Myocyte (in vitro differentiated cells): ENCODE data around the gene DCTN4. TPM values are rescaled to one million over a fixed set of nuclear protein-coding genes. Genes with fewer than 3 reads are reported as not detected.
"Not testable (repeated sequence)": the region's sequence is repeated elsewhere in the genome, so short reads cannot be mapped to it uniquely, and the experiment has no call there.

Experiments
- DNase-seq: peaks from one replicate; pipeline ENCODE4 v3.0.0-alpha.2; 2012; ENCODE audit warnings: low read depth
- total RNA-seq: library from RNA; depleted of rRNA; stranded (reverse); fragments of >200 nt; gene quantifications from 2 replicates; pipeline ENCODE4 v1.2.3, GENCODE V29; 2014

Gene DCTN4
- total RNA-seq, 1 donor from 2014 or later, result 78.9 TPM

GRCh38 chr5:150778517-150779396 lies 19.9 kb upstream of the DCTN4 start, which contains the start of gene SMIM3:
TSS of gene SMIM3 (plus strand) at chr5:150778757. CDS start at chr5:150795441, 16,684 bp downstream.
- DNase-seq, result peak; percentile 89

DNA sequence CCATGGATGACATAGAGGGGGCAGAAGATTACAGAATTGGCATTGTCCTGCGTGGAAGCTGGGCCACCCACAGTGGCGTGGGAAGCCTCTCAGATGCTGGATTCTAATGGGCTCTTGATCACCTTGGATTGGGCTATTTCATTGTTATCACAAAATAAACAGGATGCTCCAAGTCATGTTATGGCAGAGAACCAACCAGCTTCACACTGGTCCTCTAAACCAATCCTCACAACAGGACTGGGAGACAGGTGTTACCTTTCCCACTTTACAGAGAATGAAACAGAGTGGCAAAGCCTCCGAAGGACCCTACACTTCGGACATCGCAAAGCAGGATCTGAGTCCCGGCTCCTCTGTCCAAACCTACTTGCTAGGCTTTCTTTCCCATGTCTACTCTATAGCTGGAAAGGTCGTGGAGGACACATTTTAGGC lies 19.3 kb upstream of the DCTN4 start:
- DNase-seq, result no peak

DNA sequence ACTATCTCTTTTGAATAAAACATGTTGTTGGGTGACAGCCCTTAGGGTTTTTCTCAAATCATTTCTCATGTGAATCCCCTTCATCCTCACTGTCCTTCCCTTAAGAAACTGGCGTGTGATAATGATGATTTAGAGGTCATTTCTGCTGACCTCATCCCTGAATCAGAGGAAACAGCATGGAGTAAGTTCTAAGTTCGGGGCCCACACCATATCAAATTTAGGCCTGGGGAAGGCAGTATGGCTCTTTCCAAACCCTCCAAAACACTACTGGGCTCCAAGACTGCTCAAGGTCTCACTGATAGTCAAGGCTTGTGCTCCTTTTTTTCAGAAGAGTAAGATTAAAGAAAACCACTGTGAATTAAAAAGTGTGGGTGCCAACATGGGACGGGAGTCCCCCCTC lies 18.9 kb upstream of the DCTN4 start:
- DNase-seq, result no peak

- DNase-seq, result no peak
Measured at GRCh38 chr5:150774145-150774544, 15.3 kb upstream of the DCTN4 start.

- no peak for DNase-seq
Measured at GRCh38 chr5:150771034-150771795, 12.4 kb upstream of the DCTN4 start.

DNA sequence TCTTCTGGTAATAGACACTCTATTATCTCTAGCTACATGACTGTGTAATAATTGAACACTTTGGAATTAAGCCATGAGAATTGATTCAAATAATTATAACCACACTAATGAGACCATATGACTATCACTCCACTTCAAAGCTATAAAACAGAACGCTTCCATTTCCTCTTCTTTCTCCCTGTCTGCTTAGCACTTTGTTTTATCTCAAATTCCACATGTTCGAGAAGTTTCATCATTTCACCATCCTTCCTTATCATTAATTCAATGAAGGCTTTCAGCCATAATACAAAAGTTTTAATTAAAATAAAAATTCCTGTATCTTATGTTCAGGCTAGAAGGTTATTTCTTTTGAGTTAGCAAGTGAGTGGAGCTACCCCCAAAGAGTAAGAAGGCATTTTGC lies 7.4 kb upstream of the DCTN4 start:
- DNase-seq, result no peak

- DNase-seq, result no peak
Measured at GRCh38 chr5:150765799-150766169, 7.0 kb upstream of the DCTN4 start.

DNA sequence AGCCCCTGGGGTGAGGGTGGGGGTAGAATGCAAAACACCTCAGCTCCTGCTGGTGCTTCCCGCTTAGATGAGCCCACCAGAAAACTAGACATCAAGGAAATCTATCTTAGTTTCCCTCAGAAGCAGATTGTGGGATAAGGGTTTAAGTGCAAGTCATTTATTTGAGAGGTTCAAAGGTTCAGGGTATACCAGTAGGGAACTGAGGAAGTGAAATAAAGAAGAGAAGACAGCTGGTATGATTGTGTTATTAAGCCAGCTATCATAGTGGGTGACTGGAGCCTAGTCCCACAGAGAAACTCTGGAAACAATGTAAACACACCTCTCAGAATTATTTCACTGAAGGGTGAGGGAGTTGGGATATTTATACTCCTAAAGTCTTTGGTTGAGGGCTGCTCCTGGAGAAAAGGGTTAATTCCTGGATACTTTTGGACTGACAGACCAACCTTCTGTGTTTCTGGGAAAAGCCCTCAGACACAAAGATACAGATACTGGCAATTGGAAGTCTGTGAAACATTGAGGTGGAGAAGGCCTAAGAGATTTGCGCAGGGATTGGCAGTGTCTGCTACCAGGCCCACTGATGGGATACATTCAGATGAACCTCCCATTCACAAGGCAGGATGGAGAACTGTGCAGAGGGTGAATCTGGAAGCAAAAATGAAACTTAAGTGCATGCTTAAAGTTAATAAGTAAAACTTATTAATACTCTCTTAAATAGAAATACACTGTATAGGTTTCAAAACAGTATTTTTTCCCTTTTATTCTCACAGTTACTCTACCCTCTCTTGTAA lies 6.4 kb upstream of the DCTN4 start:
- DNase-seq, result no peak

DNA sequence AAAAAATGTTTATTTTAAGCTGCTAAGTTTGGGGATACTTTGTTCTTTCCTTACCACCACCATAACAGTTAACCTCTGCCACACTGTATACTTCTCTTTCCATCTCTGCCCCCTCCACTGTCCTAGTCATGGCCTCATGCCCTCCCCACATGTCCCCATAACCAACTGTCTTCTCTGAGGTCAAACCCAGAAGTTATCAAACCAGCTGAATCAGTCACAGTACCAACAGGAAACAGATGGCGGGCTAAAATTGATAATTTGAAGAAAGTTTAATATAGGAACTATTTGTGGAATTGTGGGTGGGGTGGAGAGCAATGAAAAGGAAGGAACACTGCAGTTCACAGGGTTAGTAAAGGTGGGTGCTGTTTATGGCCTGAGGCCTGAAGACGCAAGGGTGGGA lies 5.7 kb upstream of the DCTN4 start:
- DNase-seq, result no peak

- peak; percentile 59 for DNase-seq
Measured at GRCh38 chr5:150763023-150763769, 4.4 kb upstream of the DCTN4 start.

DNA sequence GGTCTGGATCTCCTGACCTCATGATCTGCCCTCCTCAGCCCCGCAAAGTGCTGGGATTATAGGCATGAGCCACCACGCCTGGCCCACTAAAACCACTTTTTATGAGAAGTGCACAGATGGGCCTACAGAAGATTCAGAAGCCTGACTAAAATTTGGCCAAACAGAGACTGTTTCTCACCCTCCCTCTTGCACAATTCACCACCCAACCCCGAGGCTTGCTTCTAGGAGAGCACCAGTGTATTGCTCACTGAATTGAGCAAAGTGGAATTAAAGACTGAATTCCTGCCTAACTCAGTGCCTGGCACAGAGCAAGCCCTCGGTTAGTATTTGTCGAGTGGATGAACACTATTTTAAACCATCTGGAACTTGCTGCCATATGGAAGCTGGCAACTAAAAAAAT lies 3.4 kb upstream of the DCTN4 start:
- no peak for DNase-seq

- DNase-seq, result no peak
Measured at GRCh38 chr5:150759334-150759583, 442 bp upstream of the DCTN4 start.

- DNase-seq, result no peak
Measured at GRCh38 chr5:150758203-150758530, 650 bp downstream of the DCTN4 start.

DNA sequence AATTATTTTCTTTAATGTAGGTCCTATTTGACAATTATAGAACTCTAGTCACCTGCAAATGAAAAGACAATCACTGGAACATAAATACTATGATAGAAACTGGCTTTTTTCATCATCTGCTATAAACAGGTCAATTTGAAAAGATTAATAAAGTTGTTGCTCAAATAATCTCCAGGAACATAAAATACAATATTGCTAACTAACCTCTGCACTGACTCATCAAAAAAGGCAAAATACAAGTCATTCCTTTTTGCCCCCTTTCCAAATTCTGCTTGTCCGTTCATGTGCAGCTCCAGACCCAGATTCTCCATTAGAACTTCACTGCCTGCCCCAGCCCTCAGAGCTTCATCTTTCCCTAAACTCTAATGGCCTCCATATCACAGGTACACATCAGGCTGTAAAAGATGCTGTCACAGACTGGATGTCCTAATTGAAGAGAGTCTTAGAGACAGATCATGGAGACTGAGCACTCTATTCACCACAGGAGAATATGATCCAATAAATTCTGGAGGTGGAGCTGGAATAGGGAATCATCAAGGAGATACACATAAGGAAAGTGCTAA lies 1.6 kb downstream of the DCTN4 start:
- no peak for DNase-seq

DNA sequence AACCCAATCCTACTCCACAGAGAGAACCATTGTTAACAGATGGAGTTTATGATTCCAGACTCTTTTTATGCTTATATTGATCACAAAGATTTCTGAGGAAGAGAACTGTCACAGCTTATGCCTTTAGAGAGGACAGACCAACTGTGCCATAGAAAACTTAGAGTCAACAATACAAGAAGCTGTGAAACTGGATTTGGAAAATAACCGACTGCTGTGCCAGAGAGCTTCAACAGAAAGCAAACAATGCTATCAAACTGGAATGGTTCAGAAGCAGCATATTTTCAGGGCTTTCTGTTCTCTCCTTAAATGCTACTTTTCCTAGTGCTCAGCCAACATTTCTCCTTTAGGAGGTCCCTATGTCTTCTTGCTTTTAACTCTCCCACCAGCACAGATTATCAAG lies 5.0 kb downstream of the DCTN4 start:
- no peak for DNase-seq

GRCh38 chr5:150753463-150753862 lies 5.4 kb downstream of the DCTN4 start:
- DNase-seq, result no peak

DNA sequence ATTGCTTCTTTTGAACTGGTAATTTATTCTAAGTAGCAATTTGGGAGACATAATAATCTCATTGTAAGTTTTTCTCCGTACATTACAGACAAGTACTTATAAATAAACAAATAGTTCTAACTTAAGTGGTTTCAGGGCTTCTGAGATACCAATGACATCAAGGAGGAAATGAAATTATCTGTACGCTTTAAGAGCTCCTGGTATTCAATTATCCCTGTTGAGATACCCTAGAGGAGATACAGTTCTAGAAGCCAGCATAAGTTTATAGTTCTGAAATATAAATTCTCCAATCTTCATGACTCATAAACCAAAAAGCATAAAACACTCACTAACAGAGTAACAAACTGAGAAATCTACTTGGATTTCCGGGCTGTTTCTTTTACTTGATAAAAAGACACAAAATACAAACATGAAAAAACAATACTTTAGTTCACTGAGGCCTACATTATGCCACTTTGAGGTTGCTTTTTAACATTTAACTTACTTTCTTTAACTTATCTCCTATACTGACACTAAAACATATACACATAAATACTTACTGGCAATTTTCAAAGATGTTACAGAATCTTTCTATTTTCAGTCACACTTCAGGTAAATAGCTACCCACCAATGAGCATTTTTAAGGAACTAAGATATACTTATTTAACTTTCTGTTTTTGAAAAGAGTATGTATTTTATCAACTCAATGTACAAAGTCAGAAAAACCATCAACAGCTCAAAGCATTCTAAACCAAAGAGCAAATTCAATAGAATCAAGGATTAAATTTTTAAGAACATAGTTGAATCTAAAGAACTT lies 7.5 kb downstream of the DCTN4 start:
- DNase-seq, result no peak

DNA sequence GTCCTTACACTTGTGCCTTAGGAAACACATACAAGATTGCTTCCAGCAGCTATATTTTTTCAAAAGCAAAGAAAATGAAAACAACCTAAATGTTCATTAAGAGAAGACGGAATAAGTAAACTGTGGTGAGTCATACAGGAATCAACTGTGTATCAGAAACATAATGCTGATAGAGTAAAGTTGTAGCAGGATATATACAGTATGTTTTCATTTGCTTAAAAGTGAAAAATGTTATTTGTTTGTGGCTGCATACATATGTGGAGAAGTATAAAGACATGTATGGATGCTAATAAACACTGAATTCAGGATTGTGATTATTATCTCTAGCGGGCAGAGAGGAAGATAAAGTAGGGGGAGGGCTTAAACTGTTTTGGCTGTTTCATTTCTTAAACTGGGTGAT lies 8.3 kb downstream of the DCTN4 start:
- no peak for DNase-seq

- not testable (repeated sequence) for DNase-seq
Measured at GRCh38 chr5:150743142-150743488, 15.7 kb downstream of the DCTN4 start.

DNA sequence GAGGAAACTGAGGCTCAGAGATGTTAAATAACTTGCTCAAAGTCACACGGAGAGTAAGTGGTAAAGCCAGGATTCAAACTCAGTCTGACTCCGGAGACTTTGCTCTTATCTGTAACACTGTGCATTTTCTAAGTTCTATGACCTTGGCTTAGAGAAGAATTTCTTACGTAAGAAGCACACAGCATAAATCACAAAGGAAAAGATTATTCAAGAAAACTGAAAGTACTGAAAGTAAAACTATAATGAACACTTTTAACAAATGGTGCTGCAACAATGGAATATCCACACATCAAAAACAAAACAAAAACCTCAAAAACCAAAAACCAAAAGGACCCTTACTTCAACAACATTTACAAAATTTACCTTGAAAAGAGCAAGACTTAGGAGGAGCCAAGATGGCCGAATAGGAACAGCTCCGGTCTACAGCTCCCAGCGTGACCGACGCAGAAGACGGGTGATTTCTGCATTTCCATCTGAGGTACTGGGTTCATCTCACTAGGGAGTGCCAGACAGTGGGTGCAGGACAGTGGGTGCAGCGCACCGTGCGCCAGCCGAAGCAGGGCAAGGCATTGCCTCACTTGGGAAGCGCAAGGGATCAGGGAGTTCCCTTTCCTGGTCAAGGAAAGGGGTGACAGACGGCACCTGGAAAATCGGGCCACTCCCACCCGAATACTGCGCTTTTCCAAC lies 16.2 kb downstream of the DCTN4 start:
- not testable (repeated sequence) for DNase-seq
